ENCODE measurements around the gene BLTP2. TPM values are rescaled to one million over a fixed set of nuclear protein-coding genes. Genes with fewer than 3 reads are reported as not detected.
A peak's percentile ranks its signal among the peaks of the same experiment; 100 is the strongest.
"Not testable (repeated sequence)": the region's sequence is repeated elsewhere in the genome, so short reads cannot be mapped to it uniquely, and the experiment has no call there.

BLTP2 gene
- total RNA-seq, 1 donor from 2014 or later, result 182 TPM

- DNase-seq (no peak), ATAC-seq (ENCODE audit: low read depth) (no peak)
- POLR2A ChIA-PET, result interaction anchor here (0.6 to 4.6 kb wide), 12 partner anchors 17 to 1268 kb away, joined by 3 to 100 read pairs (median 7); partner anchors contain the start of genes ALDOC, BLTP2, NEK8 and PHF12
- H3K27me3 Mint-ChIP-seq, result no peaks in the 10 kb centered on the region
- CTCF ChIA-PET, result interaction anchor here (1.0 to 2.2 kb wide), 6 partner anchors 16 to 455 kb away, joined by 3 to 16 read pairs (median 5); partner anchors contain the start of genes BLTP2, RPL23A and TLCD1
- H3K27ac Mint-ChIP-seq, result peak overlapping the region; percentile 100
- H3K36me3 Mint-ChIP-seq (ENCODE audit: low read depth), result peaks cover 51% of the 10 kb centered on the region
- H3K4me1 Mint-ChIP-seq, result peaks cover 57% of the 10 kb centered on the region
- peak overlapping the region; percentile 98 for H3K4me3 Mint-ChIP-seq
- no peaks in the 10 kb centered on the region for H3K9me3 Mint-ChIP-seq
- TF ChIP-seq CTCF (IDR thresholded peaks at IDR 0.05), result no peak
- intact Hi-C loops (cut with micrococcal nuclease), result loop anchor here (1.0 to 5.0 kb wide), 6 partner anchors 17 to 290 kb away; partner anchors contain the start of genes BLTP2, DHRS13, PHF12 and PROCA1
Observed at GRCh38 chr17:28662527-28662829, 17.5 kb upstream of the BLTP2 start.

GRCh38 chr17:28661635-28662526 is 16.9 kb upstream of the BLTP2 start, which contains the start of the genes SDF2 and SUPT6H:
SDF2 (minus strand) TSS chr17:28661906; CDS start chr17:28661876, 30 bp downstream.
SUPT6H (plus strand) TSS chr17:28662205; CDS start chr17:28673402, 11,197 bp downstream.
- ATAC-seq (ENCODE audit: low read depth), result peak; percentile 83
- H3K4me1 Mint-ChIP-seq, result peaks cover 56% of the 10 kb centered on the region

GRCh38 chr17:28659497-28659881 is 14.5 kb upstream of the BLTP2 start:
- POLR2A ChIA-PET, result interaction anchor here (4.6 kb wide), 1 partner anchor 14 kb away, joined by 100 read pairs; the partner anchor contains the start of gene BLTP2

More at GRCh38 chr17:28661635-28662526, 16.9 kb upstream of the BLTP2 start, which contains the start of the genes SDF2 and SUPT6H:
- Mint-ChIP-seq H3K27ac (peak within 1 kb of the TSS; percentile 100), H3K4me3 (peak within 1 kb of the TSS; percentile 98), H3K36me3 (ENCODE audit: low read depth) (peaks cover 50% of the 10 kb centered on the region), H3K9me3 (no peaks in the 10 kb centered on the region), H3K27me3 (no peaks in the 10 kb centered on the region)
- ChIA-PET CTCF (interaction anchor here (0.7 to 2.2 kb wide), 9 partner anchors 13 to 462 kb away, joined by 3 to 16 read pairs (median 4); partner anchors contain the start of genes BLTP2, RPL23A and TLCD1), POLR2A (interaction anchor here (0.6 to 4.6 kb wide), 23 partner anchors 10 to 1268 kb away, joined by 3 to 100 read pairs (median 4); partner anchors contain the start of genes ALDOC, BLTP2, NEK8 and NUFIP2)
- intact Hi-C loops (cut with micrococcal nuclease), result loop anchor here (1.0 to 5.0 kb wide), 6 partner anchors 17 to 290 kb away; partner anchors contain the start of genes BLTP2, DHRS13, PHF12 and PROCA1
- TF ChIP-seq CTCF (IDR thresholded peaks at IDR 0.05), result no peak
- peak; percentile 95 for DNase-seq

GRCh38 chr17:28658766-28659496 is 14.0 kb upstream of the BLTP2 start:
- POLR2A ChIA-PET; CTCF ChIA-PET; intact Hi-C loops (cut with micrococcal nuclease); ATAC-seq (ENCODE audit: low read depth); H3K4me3 Mint-ChIP-seq; H3K9me3 Mint-ChIP-seq; DNase-seq; H3K27me3 Mint-ChIP-seq; H3K27ac Mint-ChIP-seq: not testable (repeated sequence)
- H3K36me3 Mint-ChIP-seq (ENCODE audit: low read depth), result peaks cover 48% of the 10 kb centered on the region
- peaks cover 38% of the 10 kb centered on the region for H3K4me1 Mint-ChIP-seq

More at GRCh38 chr17:28659497-28659881, 14.5 kb upstream of the BLTP2 start:
- H3K4me3 Mint-ChIP-seq; H3K27me3 Mint-ChIP-seq; DNase-seq; H3K9me3 Mint-ChIP-seq; CTCF ChIA-PET; ATAC-seq (ENCODE audit: low read depth); intact Hi-C loops (cut with micrococcal nuclease); H3K27ac Mint-ChIP-seq: not testable (repeated sequence)
- H3K36me3 Mint-ChIP-seq (ENCODE audit: low read depth), result peaks cover 45% of the 10 kb centered on the region
- peaks cover 44% of the 10 kb centered on the region for H3K4me1 Mint-ChIP-seq

GRCh38 chr17:28658342-28658741 is 13.4 kb upstream of the BLTP2 start:
- CTCF ChIA-PET; DNase-seq; POLR2A ChIA-PET; ATAC-seq (ENCODE audit: low read depth); intact Hi-C loops (cut with micrococcal nuclease); H3K27ac Mint-ChIP-seq; H3K27me3 Mint-ChIP-seq; H3K4me3 Mint-ChIP-seq; H3K9me3 Mint-ChIP-seq: not testable (repeated sequence)
- peaks cover 52% of the 10 kb centered on the region for H3K36me3 Mint-ChIP-seq (ENCODE audit: low read depth)
- peaks cover 34% of the 10 kb centered on the region for H3K4me1 Mint-ChIP-seq

GRCh38 chr17:28657756-28658155 is 12.8 kb upstream of the BLTP2 start:
- intact Hi-C loops (cut with micrococcal nuclease), result no loop called here
- Mint-ChIP-seq H3K9me3 (no peaks in the 10 kb centered on the region), H3K4me3 (no peak overlapping the region), H3K27me3 (no peaks in the 10 kb centered on the region), H3K4me1 (peaks cover 28% of the 10 kb centered on the region), H3K27ac (no peak overlapping the region), H3K36me3 (ENCODE audit: low read depth) (peaks cover 56% of the 10 kb centered on the region)
- POLR2A ChIA-PET, result no interaction called here
- ATAC-seq (ENCODE audit: low read depth) (no peak), DNase-seq (no peak)
- TF ChIP-seq CTCF (IDR thresholded peaks at IDR 0.05), result no peak
- CTCF ChIA-PET, result no interaction called here

Measured in activated B cell treated with CpG ODN at 0.5 μM for 24 hours (primary cell).